Sigmoid colon (tissue), 7 donors: Measurements from ENCODE around the gene ADAMTSL2. TPM values are rescaled to one million over a fixed set of nuclear protein-coding genes. Genes with fewer than 3 reads are reported as not detected.

ENCODE experiments used
- DNase-seq: peaks from one replicate; pipeline ENCODE4 v3.0.0-alpha.2; 2019
- H3K27ac ChIP-seq, 4 donors: fragments of 200-600 bp; sonication (generic); one replicate each; pipeline ENCODE4 v1.5.1; 2016 to 2019; ENCODE audit warnings: mild to moderate bottlenecking in 1 of 4
- H3K27me3 ChIP-seq, 3 donors: fragments of 200-600 bp; sonication (generic); one replicate each; pipeline ENCODE4 v1.5.1; 2019; ENCODE audit warnings: mild to moderate bottlenecking in 1 of 3
- H3K36me3 ChIP-seq, 4 donors: fragments of 200-600 bp; sonication (generic); one replicate each; pipeline ENCODE4 v1.5.1; 2016 to 2019
- H3K4me1 ChIP-seq, 4 donors: fragments of 200-600 bp; sonication (generic); one replicate each; pipeline ENCODE4 v1.5.1; 2017 to 2019
- H3K4me3 ChIP-seq, 4 donors: fragments of 200-600 bp; sonication (generic); one replicate each; pipeline ENCODE4 v1.5.1; 2017 to 2019; ENCODE audit warnings: mild to moderate bottlenecking in 2 of 4, moderate library complexity in 1 of 4
- H3K9me3 ChIP-seq, 4 donors: fragments of 200-600 bp in 3 of 4; sonication (generic) in 3 of 4; one replicate each; pipeline versions ENCODE4 v1.5.1 to v1.6.1; 2013 to 2019
- EP300 ChIP-seq, 4 donors: sonication (generic); formaldehyde crosslinking; IDR thresholded peaks; one replicate each; pipeline ENCODE4 v1.6.1; 2017; ENCODE audit warnings: antibody characterized with exemption in 4 of 4
- POLR2A ChIP-seq, 2 donors: fragments of 450-650 bp; IDR thresholded peaks; one replicate each; pipeline ENCODE4 v1.6.1; 2016; ENCODE audit warnings: antibody characterized with exemption in 2 of 2, mild to moderate bottlenecking in 2 of 2, moderate library complexity in 2 of 2
- POLR2AphosphoS5 ChIP-seq, 4 donors: sonication (generic); formaldehyde crosslinking; IDR thresholded peaks; one replicate each; pipeline ENCODE4 v1.6.1; 2017; ENCODE audit warnings: antibody characterized with exemption in 4 of 4
- WGBS, 2 donors: extraction: QIAGEN DNeasy Blood & Tissue Kit; methylation state at CpG; one replicate each; pipeline ENCODE4 v1.1.7; 2013; 5-methylcytosine and 5-hydroxymethylcytosine counted together
- intact Hi-C: fragments of 100-400 bp; cut with DNase I; formaldehyde crosslinking; loops from one replicate; pipeline ENCODE4 v1.15.1; 2023
- polyA plus RNA-seq, 3 donors: library from polyadenylated mRNA; stranded (reverse); fragments of 200-250 nt; gene quantifications; one replicate each; pipeline ENCODE4 v1.2.3, GENCODE V29; 2013
- total RNA-seq, 4 donors: library from RNA; depleted of rRNA; stranded (reverse); fragments of >200 nt; gene quantifications; one replicate each; pipeline ENCODE4 v1.1.0, GENCODE V29; 2016
- TF ChIP-seq, protein P1 (sequence below), 4 experiments: fragments of 450-650 bp in 3 of 4; fragments of 200-600 bp in 1 of 4; IDR thresholded peaks; one replicate each; pipeline ENCODE4 v1.5.1; 2016 to 2019; ENCODE audit warnings: antibody characterized with exemption in 4 of 4, mild to moderate bottlenecking in 3 of 4, moderate library complexity in 2 of 4
- donor health status: healthy with polysubstance abuse.
- donor health status: Bipolar disorder and iron deficiency.
- donor health status: healthy.

The ADAMTSL2 gene
- total and polyA plus RNA-seq, 7 donors: 0.33 to 4.2 (median 0.81) TPM

DNA sequence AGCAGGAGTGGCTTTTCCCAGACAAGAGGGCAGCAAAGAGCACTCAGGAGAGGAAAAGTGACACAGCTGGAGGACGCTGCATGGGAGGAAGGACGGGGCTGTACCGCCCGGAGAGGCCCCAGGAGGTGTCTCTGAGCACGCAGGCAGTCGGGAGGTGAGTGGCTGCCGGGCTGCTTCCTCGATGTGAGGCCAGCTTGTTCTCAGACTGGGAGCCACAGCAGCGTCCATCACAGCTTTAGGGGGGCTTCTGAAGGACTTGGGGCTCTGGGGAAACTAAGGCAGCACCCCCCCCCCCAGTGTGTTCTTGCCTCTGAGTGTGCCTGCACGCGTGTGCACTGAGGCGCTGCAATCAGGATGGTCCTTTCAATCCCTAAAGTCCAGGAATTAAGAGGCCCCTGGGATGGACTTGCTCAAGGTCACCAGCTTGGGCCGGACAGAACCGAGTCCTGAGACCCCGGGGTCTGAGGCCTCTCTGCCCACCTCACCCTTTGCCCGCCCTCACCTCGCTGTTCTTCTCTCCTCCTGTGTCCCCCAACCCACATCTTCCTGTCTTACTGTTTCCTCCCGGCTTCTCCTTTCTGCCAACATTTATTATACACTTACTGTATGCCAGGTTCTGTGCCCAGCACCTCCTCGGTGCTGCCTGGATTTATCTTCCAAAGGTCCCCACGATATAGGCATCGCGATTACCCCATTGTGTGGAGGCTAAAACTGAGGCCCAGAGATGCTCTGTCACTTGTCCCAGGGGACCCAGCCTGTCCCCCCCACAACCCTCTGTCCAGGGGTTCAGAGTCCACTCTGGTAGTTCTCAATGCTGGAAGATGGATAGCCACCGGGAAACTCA is 41.7 kb downstream of the ADAMTSL2 start:
- Histone ChIP-seq H3K9me3 (no peaks in the 10 kb centered on the region), H3K27ac (no peak overlapping the region), H3K36me3 (no peaks in the 10 kb centered on the region), H3K27me3 (peaks cover 0 to 21% (median 0%) of the 10 kb centered on the region in 3 donors), H3K4me3 (peak overlapping the region in 2 of 4 donors; percentile 4 to 13), H3K4me1 (peaks cover 0 to 48% (median 44%) of the 10 kb centered on the region in 4 donors)
- intact Hi-C loops: no loop called here
- DNase-seq: no peak
- WGBS, 2 donors: 57 to 66% methylated on average over 23 of the region's 23 CpGs
- TF ChIP-seq, protein P1, sequence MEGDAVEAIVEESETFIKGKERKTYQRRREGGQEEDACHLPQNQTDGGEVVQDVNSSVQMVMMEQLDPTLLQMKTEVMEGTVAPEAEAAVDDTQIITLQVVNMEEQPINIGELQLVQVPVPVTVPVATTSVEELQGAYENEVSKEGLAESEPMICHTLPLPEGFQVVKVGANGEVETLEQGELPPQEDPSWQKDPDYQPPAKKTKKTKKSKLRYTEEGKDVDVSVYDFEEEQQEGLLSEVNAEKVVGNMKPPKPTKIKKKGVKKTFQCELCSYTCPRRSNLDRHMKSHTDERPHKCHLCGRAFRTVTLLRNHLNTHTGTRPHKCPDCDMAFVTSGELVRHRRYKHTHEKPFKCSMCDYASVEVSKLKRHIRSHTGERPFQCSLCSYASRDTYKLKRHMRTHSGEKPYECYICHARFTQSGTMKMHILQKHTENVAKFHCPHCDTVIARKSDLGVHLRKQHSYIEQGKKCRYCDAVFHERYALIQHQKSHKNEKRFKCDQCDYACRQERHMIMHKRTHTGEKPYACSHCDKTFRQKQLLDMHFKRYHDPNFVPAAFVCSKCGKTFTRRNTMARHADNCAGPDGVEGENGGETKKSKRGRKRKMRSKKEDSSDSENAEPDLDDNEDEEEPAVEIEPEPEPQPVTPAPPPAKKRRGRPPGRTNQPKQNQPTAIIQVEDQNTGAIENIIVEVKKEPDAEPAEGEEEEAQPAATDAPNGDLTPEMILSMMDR (IDR thresholded peaks at IDR 0.05): no peak
- TF ChIP-seq POLR2AphosphoS5 (IDR thresholded peaks at IDR 0.05) (no peak), POLR2A (IDR thresholded peaks at IDR 0.05) (no peak), EP300 (IDR thresholded peaks at IDR 0.05) (no peak)

DNA sequence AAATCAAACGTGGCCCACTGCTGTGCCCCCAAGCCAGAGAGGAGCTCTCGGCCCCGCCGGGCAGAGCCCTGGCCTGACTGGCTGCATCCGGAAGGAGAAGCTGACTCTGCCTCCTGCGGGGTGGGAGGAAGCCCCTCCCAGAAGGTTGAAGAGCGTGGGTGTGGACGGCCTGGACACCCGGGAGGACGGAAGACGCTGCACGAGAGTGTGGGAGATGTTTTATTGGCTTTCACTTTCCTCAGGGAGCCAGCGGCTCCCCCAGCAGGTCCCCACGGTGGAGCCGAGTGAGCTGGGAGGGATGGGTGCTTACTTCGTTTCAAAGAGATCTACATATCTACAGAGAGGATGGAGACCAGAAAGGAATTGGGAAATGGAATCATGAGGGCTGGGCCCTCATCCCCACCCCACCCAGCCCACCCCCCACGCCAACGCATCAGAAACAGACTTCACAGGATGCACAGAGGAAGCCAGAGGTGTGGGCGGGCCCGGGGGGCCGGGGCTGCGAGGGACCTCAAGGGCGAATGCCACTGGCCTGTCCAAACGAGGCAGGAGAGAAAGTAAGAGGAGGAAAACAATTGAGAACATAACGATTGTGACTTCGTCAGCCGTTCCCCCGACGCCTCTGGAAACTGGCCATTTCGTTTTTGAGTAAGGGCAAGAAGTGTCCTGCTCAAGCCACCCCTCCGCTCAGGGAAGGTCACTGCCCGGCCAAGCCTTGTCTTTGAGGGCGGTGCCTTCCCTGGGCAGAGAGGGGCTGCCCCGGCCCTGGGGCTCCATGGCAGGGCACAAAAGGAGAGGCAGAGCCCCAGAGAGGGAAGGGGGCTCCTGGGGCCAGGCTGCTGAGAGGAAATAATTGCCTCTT is 42.6 kb downstream of the ADAMTSL2 start:
- Histone ChIP-seq H3K36me3 (no peaks in the 10 kb centered on the region), H3K27ac (no peak overlapping the region), H3K27me3 (peaks cover 0 to 21% (median 0%) of the 10 kb centered on the region in 3 donors), H3K4me3 (peak overlapping the region in 2 of 4 donors; percentile 4 to 13), H3K9me3 (no peaks in the 10 kb centered on the region), H3K4me1 (peaks cover 0 to 50% (median 42%) of the 10 kb centered on the region in 4 donors)
- DNase-seq: no peak
- WGBS, 2 donors: 42 to 46% methylated on average over 34 of the region's 34 CpGs
- TF ChIP-seq POLR2AphosphoS5 (IDR thresholded peaks at IDR 0.05) (no peak), POLR2A (IDR thresholded peaks at IDR 0.05) (no peak), EP300 (IDR thresholded peaks at IDR 0.05) (no peak)
- TF ChIP-seq, protein P1 (IDR thresholded peaks at IDR 0.05): no peak
- intact Hi-C loops: no loop called here

DNA sequence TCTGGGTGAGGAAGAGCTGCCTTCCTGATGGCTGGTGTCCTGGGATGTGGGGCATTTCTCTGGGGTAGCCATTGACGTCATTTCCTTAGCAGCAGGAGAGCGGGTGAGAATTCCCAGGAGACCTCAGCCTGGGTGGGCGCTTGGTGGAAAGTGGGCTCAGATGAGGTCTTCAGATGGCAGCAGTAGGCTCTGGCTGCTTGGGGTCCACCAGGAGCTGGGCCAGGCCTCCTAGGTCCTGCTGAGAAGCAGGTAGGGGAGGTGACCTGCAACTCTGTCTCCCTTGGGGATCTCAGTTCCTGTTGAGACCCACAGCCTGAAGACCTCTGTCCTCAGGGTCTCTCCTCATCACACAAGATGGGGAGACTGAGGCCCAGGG is 43.2 kb downstream of the ADAMTSL2 start:
- Histone ChIP-seq H3K4me1 (peaks cover 0 to 48% (median 36%) of the 10 kb centered on the region in 4 donors), H3K9me3 (no peaks in the 10 kb centered on the region), H3K36me3 (no peaks in the 10 kb centered on the region), H3K27me3 (peaks cover 0 to 21% (median 0%) of the 10 kb centered on the region in 3 donors), H3K4me3 (no peak overlapping the region), H3K27ac (no peak overlapping the region)
- 67 to 92% methylated on average over 3 of the region's 3 CpGs for WGBS, 2 donors
- intact Hi-C loops: no loop called here
- TF ChIP-seq EP300 (IDR thresholded peaks at IDR 0.05) (no peak), POLR2A (IDR thresholded peaks at IDR 0.05) (no peak), POLR2AphosphoS5 (IDR thresholded peaks at IDR 0.05) (no peak)
- TF ChIP-seq, protein P1 (IDR thresholded peaks at IDR 0.05): no peak
- DNase-seq: no peak

DNA sequence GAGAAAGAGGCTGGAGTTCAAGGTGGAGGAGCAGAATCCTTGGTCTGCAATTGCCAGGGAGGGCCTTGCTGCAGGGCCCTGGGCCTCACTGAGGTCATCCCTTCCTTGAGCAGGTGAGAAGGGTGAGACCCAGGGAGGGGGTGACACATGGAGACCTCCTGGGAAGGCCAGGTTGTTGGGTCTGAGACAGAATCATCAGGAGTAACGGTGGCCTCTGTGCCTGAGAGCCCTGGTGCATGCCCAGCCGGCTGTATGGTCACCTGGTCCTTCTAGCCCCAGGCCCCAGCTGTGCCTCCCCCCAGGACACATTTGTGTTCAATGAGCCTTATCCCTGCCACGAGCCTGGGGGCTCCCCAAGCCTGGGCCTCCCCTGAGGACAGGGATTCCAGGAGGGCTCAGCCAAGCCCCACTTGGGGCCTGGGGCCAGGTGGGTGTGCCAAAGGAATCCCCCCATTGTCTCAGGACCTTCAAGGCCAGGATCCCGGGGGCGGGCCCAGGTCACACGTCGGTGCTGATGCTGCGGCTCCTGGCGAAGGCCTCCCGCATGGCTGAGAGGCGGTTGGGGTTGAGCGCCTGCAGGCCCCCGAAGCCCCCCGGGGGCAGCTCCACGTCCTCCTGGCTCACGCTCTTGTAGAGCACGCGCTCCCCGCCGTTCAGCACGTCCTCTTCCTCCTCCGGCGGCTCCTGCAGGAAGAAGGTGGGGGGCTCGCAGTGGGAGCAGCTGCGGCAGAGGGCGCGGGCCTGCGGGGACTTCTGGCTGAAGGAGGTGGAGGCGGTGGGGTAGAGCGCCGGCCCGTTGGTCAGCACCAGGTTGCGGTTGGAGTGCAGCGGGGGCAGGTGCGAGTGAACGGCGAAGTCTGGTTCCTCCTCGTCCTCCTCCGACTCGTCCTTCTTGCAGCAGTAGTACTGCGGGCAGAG is 44.3 kb downstream of the ADAMTSL2 start:
- Histone ChIP-seq H3K4me1 (peaks cover 0 to 38% (median 28%) of the 10 kb centered on the region in 4 donors), H3K27me3 (peaks cover 0 to 21% (median 0%) of the 10 kb centered on the region in 3 donors), H3K4me3 (no peak overlapping the region), H3K27ac (no peak overlapping the region), H3K36me3 (no peaks in the 10 kb centered on the region), H3K9me3 (no peaks in the 10 kb centered on the region)
- WGBS, 2 donors: 49 to 76% methylated on average over 41 of the region's 41 CpGs
- intact Hi-C loops: no loop called here
- no peak for DNase-seq
- TF ChIP-seq POLR2A (IDR thresholded peaks at IDR 0.05) (no peak), POLR2AphosphoS5 (IDR thresholded peaks at IDR 0.05) (no peak), EP300 (IDR thresholded peaks at IDR 0.05) (no peak)
- TF ChIP-seq, protein P1 (IDR thresholded peaks at IDR 0.05): no peak
